ENCODE data around the gene RHBG. TPM values are rescaled to one million over a fixed set of nuclear protein-coding genes. Genes with fewer than 3 reads are reported as not detected.

The RHBG gene
- total RNA-seq, 1 donor from 2014 or later: not detected

DNA sequence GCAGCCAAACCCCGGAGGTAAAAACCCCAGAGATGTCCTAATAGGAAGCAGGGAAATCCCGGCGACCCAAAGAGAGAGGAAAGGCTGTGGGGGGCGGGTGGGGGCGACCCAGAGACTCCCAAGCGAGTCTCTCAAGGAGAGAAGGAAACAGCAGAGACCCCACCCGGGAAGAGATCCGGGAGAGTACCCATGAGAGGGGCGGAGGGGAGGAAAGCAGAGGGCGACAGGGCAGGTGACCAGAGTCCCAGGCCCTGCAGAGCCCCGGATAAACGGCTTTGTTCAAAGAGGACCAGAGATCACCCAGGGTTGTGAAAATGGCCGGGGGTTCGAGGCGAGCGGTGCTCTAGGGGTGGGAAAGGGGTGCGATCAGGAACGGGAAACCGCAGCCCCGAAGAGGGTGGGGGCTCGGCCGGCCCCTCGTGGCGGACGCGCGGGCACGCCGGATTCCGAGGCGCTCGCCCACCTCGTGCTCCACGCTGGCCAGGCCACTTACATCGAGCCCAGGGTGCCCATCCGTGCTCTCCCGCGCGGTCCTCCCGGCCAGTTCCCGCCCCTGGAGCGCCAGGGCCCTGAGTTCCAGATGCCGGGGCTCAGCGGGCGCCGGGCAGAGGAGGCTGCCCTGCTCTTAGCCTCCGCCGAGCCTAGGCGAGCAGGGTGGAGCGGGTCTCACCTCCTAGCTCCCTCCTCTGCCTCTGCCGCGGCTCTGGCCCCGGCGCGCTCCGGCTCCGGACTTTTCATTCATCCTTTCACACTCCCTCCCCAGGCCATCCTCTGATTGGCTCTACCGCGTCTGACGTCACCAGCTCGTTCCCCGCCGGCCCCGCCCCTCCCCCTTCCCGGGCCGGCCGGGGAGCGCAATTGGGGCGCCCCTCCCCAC, 52.3 kb downstream of the RHBG start:
- Mint-ChIP-seq H3K4me1 (ENCODE audit: low read depth) (peaks cover 16% of the 10 kb centered on the region), H3K9me3 (ENCODE audit: low read depth) (no peaks in the 10 kb centered on the region), H3K4me3 (ENCODE audit: unreplicated experiment) (peak overlapping the region; percentile 49), H3K27me3 (ENCODE audit: low read depth) (peaks cover 93% of the 10 kb centered on the region), H3K36me3 (ENCODE audit: low read depth) (no peaks in the 10 kb centered on the region), H3K27ac (ENCODE audit: unreplicated experiment) (no peak overlapping the region)
- DNase-seq (ENCODE audit: low spot score): no peak
- TF ChIP-seq, protein P1, sequence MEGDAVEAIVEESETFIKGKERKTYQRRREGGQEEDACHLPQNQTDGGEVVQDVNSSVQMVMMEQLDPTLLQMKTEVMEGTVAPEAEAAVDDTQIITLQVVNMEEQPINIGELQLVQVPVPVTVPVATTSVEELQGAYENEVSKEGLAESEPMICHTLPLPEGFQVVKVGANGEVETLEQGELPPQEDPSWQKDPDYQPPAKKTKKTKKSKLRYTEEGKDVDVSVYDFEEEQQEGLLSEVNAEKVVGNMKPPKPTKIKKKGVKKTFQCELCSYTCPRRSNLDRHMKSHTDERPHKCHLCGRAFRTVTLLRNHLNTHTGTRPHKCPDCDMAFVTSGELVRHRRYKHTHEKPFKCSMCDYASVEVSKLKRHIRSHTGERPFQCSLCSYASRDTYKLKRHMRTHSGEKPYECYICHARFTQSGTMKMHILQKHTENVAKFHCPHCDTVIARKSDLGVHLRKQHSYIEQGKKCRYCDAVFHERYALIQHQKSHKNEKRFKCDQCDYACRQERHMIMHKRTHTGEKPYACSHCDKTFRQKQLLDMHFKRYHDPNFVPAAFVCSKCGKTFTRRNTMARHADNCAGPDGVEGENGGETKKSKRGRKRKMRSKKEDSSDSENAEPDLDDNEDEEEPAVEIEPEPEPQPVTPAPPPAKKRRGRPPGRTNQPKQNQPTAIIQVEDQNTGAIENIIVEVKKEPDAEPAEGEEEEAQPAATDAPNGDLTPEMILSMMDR (IDR thresholded peaks at IDR 0.05): no peak

DNA sequence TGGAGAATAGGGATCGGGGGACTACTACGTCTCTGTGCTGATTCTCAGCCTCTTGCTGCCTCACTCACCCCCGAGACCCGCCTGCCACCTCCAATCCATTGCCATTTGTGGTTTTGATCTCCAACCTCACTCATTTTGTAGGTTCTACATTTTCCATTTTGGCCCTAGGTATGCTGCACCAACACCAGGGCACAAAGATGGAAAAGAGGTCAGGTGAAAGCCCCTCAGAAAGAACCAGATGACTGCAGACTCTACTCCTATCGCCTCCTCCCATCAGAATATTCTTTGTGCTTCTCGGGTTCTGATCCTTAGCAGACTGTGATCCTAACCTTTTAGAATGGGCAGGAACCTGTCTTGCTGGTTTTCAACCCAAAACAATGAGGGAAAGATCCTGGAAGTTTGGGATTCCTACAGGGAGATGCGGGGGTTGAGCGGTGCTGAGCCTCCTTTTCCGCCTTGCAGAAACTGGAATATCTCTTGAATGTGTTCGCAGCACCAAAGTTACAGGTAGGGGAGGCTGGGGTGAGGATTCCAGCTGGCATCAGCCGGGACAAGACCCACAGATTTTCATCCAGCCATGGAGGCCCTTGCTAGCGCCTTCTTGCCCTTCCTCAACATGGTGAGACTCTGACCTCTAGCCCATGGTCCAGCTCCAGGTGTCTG, 53.1 kb downstream of the RHBG start:
- H3K4me3 Mint-ChIP-seq (ENCODE audit: unreplicated experiment): peak overlapping the region; percentile 34
- H3K4me1 Mint-ChIP-seq (ENCODE audit: low read depth): peaks cover 16% of the 10 kb centered on the region
- no peak for DNase-seq (ENCODE audit: low spot score)
- no peak overlapping the region for H3K27ac Mint-ChIP-seq (ENCODE audit: unreplicated experiment)
- peaks cover 2% of the 10 kb centered on the region for H3K36me3 Mint-ChIP-seq (ENCODE audit: low read depth)
- peaks cover 94% of the 10 kb centered on the region for H3K27me3 Mint-ChIP-seq (ENCODE audit: low read depth)
- TF ChIP-seq, protein P1 (IDR thresholded peaks at IDR 0.05): no peak
- no peaks in the 10 kb centered on the region for H3K9me3 Mint-ChIP-seq (ENCODE audit: low read depth)

DNA sequence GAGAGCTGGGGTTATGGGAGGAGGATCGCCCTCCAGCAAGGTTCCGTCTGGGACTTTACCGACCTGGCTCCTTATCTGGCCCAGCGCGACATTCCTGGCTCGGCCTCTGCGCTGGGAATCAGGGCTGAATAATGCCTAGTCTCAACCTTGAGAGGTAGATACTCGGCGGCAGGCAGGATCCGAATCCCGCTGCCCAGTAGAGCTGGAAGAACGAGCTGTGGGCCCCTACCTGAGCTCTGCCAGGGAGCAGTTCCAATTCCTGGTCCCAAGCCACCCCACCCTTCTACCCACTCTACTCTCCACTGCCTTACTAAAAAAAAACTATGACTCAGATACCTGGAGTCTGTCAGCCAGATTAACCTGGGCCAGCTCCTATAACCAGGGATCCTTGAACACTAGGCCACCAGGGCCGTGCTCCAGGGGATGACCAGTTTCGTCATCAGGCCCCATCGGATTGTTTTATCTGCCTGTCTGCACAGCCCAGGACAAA, 53.6 kb downstream of the RHBG start:
- H3K27ac Mint-ChIP-seq (ENCODE audit: unreplicated experiment): no peak overlapping the region
- peaks cover 94% of the 10 kb centered on the region for H3K27me3 Mint-ChIP-seq (ENCODE audit: low read depth)
- no peak overlapping the region for H3K4me3 Mint-ChIP-seq (ENCODE audit: unreplicated experiment)
- peaks cover 2% of the 10 kb centered on the region for H3K36me3 Mint-ChIP-seq (ENCODE audit: low read depth)
- DNase-seq (ENCODE audit: low spot score): no peak
- no peaks in the 10 kb centered on the region for H3K9me3 Mint-ChIP-seq (ENCODE audit: low read depth)
- peaks cover 16% of the 10 kb centered on the region for H3K4me1 Mint-ChIP-seq (ENCODE audit: low read depth)
- TF ChIP-seq, protein P1 (IDR thresholded peaks at IDR 0.05): no peak

DNA sequence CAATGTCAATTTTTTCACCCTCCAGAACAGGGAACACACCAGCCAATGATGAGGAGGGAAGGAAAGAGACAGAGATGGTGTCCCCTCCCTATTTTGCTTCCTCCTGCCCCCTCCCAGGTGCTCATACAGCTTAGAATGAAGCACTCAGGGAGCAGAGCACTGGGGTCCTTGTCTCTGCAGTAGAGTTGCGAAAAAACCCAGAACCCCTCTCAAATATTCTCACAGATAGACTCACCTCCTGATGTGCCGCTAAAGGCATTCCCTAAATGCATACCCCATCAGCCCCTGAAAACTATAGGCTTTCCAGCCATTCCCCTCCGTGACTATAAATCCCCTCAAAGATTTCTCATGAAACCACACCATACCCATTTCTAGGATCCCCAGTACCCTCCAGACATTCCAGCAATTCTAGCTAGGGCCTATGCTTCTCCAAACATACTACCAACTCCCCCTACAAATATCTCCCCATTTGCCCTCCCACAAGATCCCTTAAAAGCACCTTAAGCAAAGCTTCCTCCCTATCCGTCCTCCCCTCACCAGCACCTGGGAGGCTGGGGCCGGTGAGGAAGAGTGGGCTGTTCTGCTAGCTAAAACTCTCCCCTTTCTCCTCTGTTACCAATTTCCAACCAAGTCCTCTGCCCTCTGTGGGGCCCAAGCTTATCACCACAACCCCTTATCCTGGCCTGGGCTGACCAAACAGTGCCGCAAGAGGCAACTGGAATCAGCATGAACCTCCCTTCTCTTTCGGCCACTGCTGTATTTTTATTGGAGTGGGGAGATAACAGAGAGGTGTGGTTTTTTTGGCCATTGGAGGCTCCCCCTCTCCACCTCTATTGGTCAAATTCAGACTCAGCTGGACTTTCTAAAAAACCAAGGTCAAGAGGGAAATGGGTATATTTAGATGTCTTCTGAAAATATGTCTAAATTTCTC, 54.7 kb downstream of the RHBG start:
- TF ChIP-seq, protein P1 (IDR thresholded peaks at IDR 0.05): no peak
- peaks cover 94% of the 10 kb centered on the region for H3K27me3 Mint-ChIP-seq (ENCODE audit: low read depth)
- no peak overlapping the region for H3K4me3 Mint-ChIP-seq (ENCODE audit: unreplicated experiment)
- H3K9me3 Mint-ChIP-seq (ENCODE audit: low read depth): no peaks in the 10 kb centered on the region
- no peak for DNase-seq (ENCODE audit: low spot score)
- peaks cover 16% of the 10 kb centered on the region for H3K4me1 Mint-ChIP-seq (ENCODE audit: low read depth)
- H3K27ac Mint-ChIP-seq (ENCODE audit: unreplicated experiment): no peak overlapping the region
- H3K36me3 Mint-ChIP-seq (ENCODE audit: low read depth): peaks cover 2% of the 10 kb centered on the region

Measured in chondrocyte (in vitro differentiated cells).